ENCODE results near the gene IVNS1ABP. TPM values are rescaled to one million over a fixed set of nuclear protein-coding genes. Genes with fewer than 3 reads are reported as not detected.
"Not testable (repeated sequence)": the region's sequence is repeated elsewhere in the genome, so short reads cannot be mapped to it uniquely, and the experiment has no call there.

The IVNS1ABP gene
- total RNA-seq, 4 donors from 2014 or later = 18.3 to 38.1 (median 32.3) TPM

GRCh38 chr1:185328255-185328654 is 11.2 kb upstream of the IVNS1ABP start:
- intact Hi-C loops (cut with DNase I; ENCODE audit: low total_unique reads) = no loop called here
- ATAC-seq = no peak

GRCh38 chr1:185325413-185325812 is 8.4 kb upstream of the IVNS1ABP start:
- intact Hi-C loops (cut with DNase I; ENCODE audit: low total_unique reads) = no loop called here
- no peaks in the 10 kb centered on the region for H3K4me1 ChIP-seq
- no peak overlapping the region for H3K4me3 ChIP-seq
- no peak for TF ChIP-seq CTCF (IDR thresholded peaks at IDR 0.05 in 4 of 5, conservative IDR thresholded peaks at IDR 0.05 in 1 of 5)
- no peak for TF ChIP-seq POLR2A (IDR thresholded peaks at IDR 0.05)
- in situ Hi-C loops (cut with MboI; ENCODE audit: low sequenced_read_pairs in 4 of 4) = no loop called here
- H3K9me3 ChIP-seq = no peaks in the 10 kb centered on the region
- H3K36me3 ChIP-seq = no peaks in the 10 kb centered on the region
- no peak overlapping the region for H3K27ac ChIP-seq
- H3K27me3 ChIP-seq = no peaks in the 10 kb centered on the region
- ATAC-seq (no peak), DNase-seq (no peak)

More at GRCh38 chr1:185328255-185328654, 11.2 kb upstream of the IVNS1ABP start:
- TF ChIP-seq CTCF (IDR thresholded peaks at IDR 0.05 in 4 of 5, conservative IDR thresholded peaks at IDR 0.05 in 1 of 5) = no peak
- no peak for TF ChIP-seq POLR2A (IDR thresholded peaks at IDR 0.05)
- Histone ChIP-seq H3K4me1 (no peaks in the 10 kb centered on the region), H3K27ac (no peak overlapping the region), H3K27me3 (no peaks in the 10 kb centered on the region), H3K4me3 (no peak overlapping the region), H3K9me3 (no peaks in the 10 kb centered on the region), H3K36me3 (no peaks in the 10 kb centered on the region)
- DNase-seq = no peak
- in situ Hi-C loops (cut with MboI; ENCODE audit: low sequenced_read_pairs in 4 of 4) = no loop called here

GRCh38 chr1:185324118-185324517 is 7.1 kb upstream of the IVNS1ABP start:
- H3K27me3 ChIP-seq = no peaks in the 10 kb centered on the region
- in situ Hi-C loops (cut with MboI; ENCODE audit: low sequenced_read_pairs in 4 of 4) = loop anchor here in 1 of 4 donors (25.0 kb wide), 1 partner anchor 1038 kb away; no protein-coding TSS in a partner anchor
- intact Hi-C loops (cut with DNase I; ENCODE audit: low total_unique reads) = no loop called here
- H3K27ac ChIP-seq = no peak overlapping the region
- no peaks in the 10 kb centered on the region for H3K36me3 ChIP-seq
- H3K4me3 ChIP-seq = no peak overlapping the region
- no peaks in the 10 kb centered on the region for H3K9me3 ChIP-seq
- ATAC-seq = no peak
- DNase-seq = no peak
- TF ChIP-seq POLR2A (IDR thresholded peaks at IDR 0.05) (no peak), CTCF (IDR thresholded peaks at IDR 0.05 in 4 of 5, conservative IDR thresholded peaks at IDR 0.05 in 1 of 5) (no peak)
- H3K4me1 ChIP-seq = no peaks in the 10 kb centered on the region

GRCh38 chr1:185322636-185323035 is 5.6 kb upstream of the IVNS1ABP start:
- in situ Hi-C loops (cut with MboI; ENCODE audit: low sequenced_read_pairs in 4 of 4) = loop anchor here in 1 of 4 donors (25.0 kb wide), 1 partner anchor 1040 kb away; no protein-coding TSS in a partner anchor
- ATAC-seq = no peak
- Histone ChIP-seq H3K27ac (no peak overlapping the region), H3K9me3 (no peaks in the 10 kb centered on the region), H3K36me3 (no peaks in the 10 kb centered on the region), H3K4me3 (no peak overlapping the region), H3K4me1 (peaks cover 0 to 11% of the 10 kb centered on the region in 2 donors), H3K27me3 (no peaks in the 10 kb centered on the region)
- DNase-seq = no peak
- intact Hi-C loops (cut with DNase I; ENCODE audit: low total_unique reads) = no loop called here
- no peak for TF ChIP-seq POLR2A (IDR thresholded peaks at IDR 0.05)
- TF ChIP-seq CTCF (IDR thresholded peaks at IDR 0.05 in 4 of 5, conservative IDR thresholded peaks at IDR 0.05 in 1 of 5) = no peak

GRCh38 chr1:185321653-185322221 is 4.7 kb upstream of the IVNS1ABP start:
- DNase-seq; H3K27ac ChIP-seq; H3K9me3 ChIP-seq; H3K36me3 ChIP-seq; H3K27me3 ChIP-seq; ATAC-seq; intact Hi-C loops (cut with DNase I; ENCODE audit: low total_unique reads); H3K4me3 ChIP-seq: not testable (repeated sequence)
- H3K4me1 ChIP-seq = peaks cover 0 to 11% of the 10 kb centered on the region in 2 donors
- in situ Hi-C loops (cut with MboI; ENCODE audit: low sequenced_read_pairs in 4 of 4) = loop anchor here in 1 of 4 donors (25.0 kb wide), 1 partner anchor 1041 kb away; no protein-coding TSS in a partner anchor

- H3K4me3 ChIP-seq; H3K9me3 ChIP-seq; intact Hi-C loops (cut with DNase I; ENCODE audit: low total_unique reads); DNase-seq; ATAC-seq; H3K27me3 ChIP-seq; H3K27ac ChIP-seq; H3K36me3 ChIP-seq: not testable (repeated sequence)
- H3K4me1 ChIP-seq = peaks cover 0 to 11% of the 10 kb centered on the region in 2 donors
- in situ Hi-C loops (cut with MboI; ENCODE audit: low sequenced_read_pairs in 4 of 4) = loop anchor here in 1 of 4 donors (25.0 kb wide), 1 partner anchor 1041 kb away; no protein-coding TSS in a partner anchor
Measured at GRCh38 chr1:185321104-185321503, 4.1 kb upstream of the IVNS1ABP start.
